HepG2 (cell line): Measurements from ENCODE around the gene THOC1. TPM values are rescaled to one million over a fixed set of nuclear protein-coding genes. Genes with fewer than 3 reads are reported as not detected.

ENCODE experiments used
- ATAC-seq: fragments of 200-7000 bp; cut with Tn5 transposase; 3 replicates; pipeline ENCODE4 v1.9.1; 2020; ENCODE audit warnings: mild to moderate bottlenecking, moderate library complexity
- BruUV-seq: library from RNA; stranded (reverse); fragments of 400-500 nt; replicated peaks from 2 replicates; lab custom pipeline; 2021; lab: Mats Ljungman, UMichigan
- CTCF ChIA-PET: fragments of 300-600 bp; formaldehyde crosslinking; extraction: SDS; loops from one replicate; lab custom pipeline; 2021; ENCODE audit warnings: low total read pairs, inconsistent platforms, low intra/inter-chr PET ratio; lab: Yijun Ruan, JAX
- POLR2A ChIA-PET: fragments of 350-600 bp; sonication (Branson Sonifier 250); formaldehyde crosslinking; loops from one replicate; lab custom pipeline; 2020; ENCODE audit warnings: antibody characterized with exemption, inconsistent platforms; lab: Yijun Ruan, JAX
- DNase-seq: peaks from one replicate; pipeline ENCODE4 v3.0.0-alpha.2; 2015; ENCODE audit warnings: low spot score
- FAIRE-seq: peaks from 3 replicates; lab custom pipeline; 2011; peaks lifted over from hg19 to GRCh38; lab: Jason Lieb, UNC
- H2AFZ ChIP-seq: one replicate; pipeline ENCODE4 v1.6.1; 2011; ENCODE audit warnings: low read length, inconsistent platforms
- H3K27ac ChIP-seq: fragments of 300-600 bp; 3 replicates; pipeline ENCODE4 v1.8.0; 2011; ENCODE audit warnings: mixed run types, mild to moderate bottlenecking, mixed read lengths, low read length, inconsistent platforms; ENCODE audit not compliant: insufficient read depth; ENCODE audit errors: extremely low read length
- H3K27me3 ChIP-seq, 2 experiments: fragments of 200-600 bp in 1 of 2; 2 replicates in 1 of 2; 3 replicates in 1 of 2; pipeline versions ENCODE4 v1.6.0 to v1.8.0; 2011; ENCODE audit warnings: low read length in 2 of 2, mild to moderate bottlenecking in 2 of 2, moderate library complexity in 2 of 2, inconsistent platforms in 1 of 2; ENCODE audit not compliant: insufficient read depth in 2 of 2, control insufficient read depth in 1 of 2
- H3K36me3 ChIP-seq, 2 experiments: fragments of 200-600 bp in 1 of 2; replicated peaks in 1 of 2; 2 replicates in 1 of 2; 3 replicates in 1 of 2; pipeline versions ENCODE4 v1.5.1 to v1.8.0; 2011; ENCODE audit warnings: low read length in 2 of 2, inconsistent platforms in 1 of 2; ENCODE audit not compliant: insufficient read depth in 2 of 2, control insufficient read depth in 1 of 2
- H3K4me1 ChIP-seq: 2 replicates; pipeline ENCODE4 v1.5.1; 2012; ENCODE audit warnings: low read length, inconsistent platforms; ENCODE audit not compliant: insufficient read depth
- H3K4me2 ChIP-seq: 2 replicates; pipeline ENCODE4 v1.6.0; 2011; ENCODE audit warnings: low read depth, low read length, inconsistent platforms
- H3K4me3 ChIP-seq, 3 experiments: fragments of 200-600 bp in 1 of 3; sonication (generic), shearing (Covaris generic) in 1 of 3; replicated peaks in 1 of 3; 2 replicates each; pipeline ENCODE4 v1.5.1; 2011 to 2016; ENCODE audit warnings: low read length in 3 of 3, inconsistent platforms in 2 of 3, low read depth in 2 of 3, mild to moderate bottlenecking in 2 of 3, control low read depth in 1 of 3, mixed read lengths in 1 of 3; ENCODE audit not compliant: insufficient read depth in 1 of 3
- H3K79me2 ChIP-seq: one replicate; pipeline ENCODE4 v1.6.1; 2011; ENCODE audit warnings: low read length, inconsistent platforms; ENCODE audit not compliant: insufficient read depth
- H3K9ac ChIP-seq: 2 replicates; pipeline ENCODE4 v1.6.0; 2011; ENCODE audit warnings: mild to moderate bottlenecking, low read depth, low read length, inconsistent platforms; ENCODE audit not compliant: insufficient read depth
- H3K9me3 ChIP-seq: 2 replicates; pipeline ENCODE4 v1.5.1; 2012; ENCODE audit warnings: mild to moderate bottlenecking, low read length
- H4K20me1 ChIP-seq: 2 replicates; pipeline ENCODE4 v1.6.0; 2011; ENCODE audit warnings: inconsistent platforms, mild to moderate bottlenecking, low read length, moderate library complexity; ENCODE audit not compliant: insufficient read depth
- CREB1 ChIP-seq, 2 experiments: fragments of 450-650 bp in 1 of 2; IDR thresholded peaks; 2 replicates each; pipeline ENCODE4 v1.6.1; 2016 to 2017; ENCODE audit warnings: control low read depth in 1 of 2, mild to moderate bottlenecking in 1 of 2, missing compliant biosample characterization in 1 of 2, missing genetic modification characterization in 1 of 2
- MAZ ChIP-seq, 2 experiments: sonication (generic) in 1 of 2; formaldehyde crosslinking in 1 of 2; IDR thresholded peaks; 2 replicates each; pipeline versions ENCODE4 v1.5.0 to v1.6.1; 2012 to 2020; ENCODE audit warnings: low read depth in 2 of 2, mild to moderate bottlenecking in 2 of 2, borderline replicate concordance in 1 of 2, improper control_type of control experiment in 1 of 2, low read length in 1 of 2, missing genetic modification reagents in 1 of 2, moderate library complexity in 1 of 2
- NCOA1 ChIP-seq: sonication (generic); formaldehyde crosslinking; IDR thresholded peaks from 2 replicates; pipeline ENCODE4 v1.9.0; 2021; ENCODE audit warnings: missing genetic modification reagents
- NR2C2 ChIP-seq: sonication (generic); formaldehyde crosslinking; IDR thresholded peaks from 2 replicates; pipeline ENCODE4 v1.4.0; 2020; ENCODE audit warnings: missing genetic modification reagents, mild to moderate bottlenecking, moderate library complexity, borderline replicate concordance
- NR2F6 ChIP-seq, 2 experiments: IDR thresholded peaks; 2 replicates each; pipeline ENCODE4 v1.6.1; 2016; ENCODE audit warnings: antibody characterized with exemption in 1 of 2, mild to moderate bottlenecking in 1 of 2
- ONECUT2 ChIP-seq: sonication (generic); formaldehyde crosslinking; IDR thresholded peaks from 2 replicates; pipeline ENCODE4 v1.4.0; 2020; ENCODE audit warnings: missing genetic modification reagents
- ZNF160 ChIP-seq: sonication (generic); formaldehyde crosslinking; IDR thresholded peaks from 2 replicates; pipeline ENCODE4 v1.8.0; 2022; ENCODE audit warnings: mild to moderate bottlenecking, inconsistent platforms, missing genetic modification reagents
- ZSCAN9 ChIP-seq: IDR thresholded peaks from 2 replicates; pipeline ENCODE4 v1.6.1; 2016; ENCODE audit warnings: borderline replicate concordance
- WGBS: methylation state at CpG from one replicate; pipeline ENCODE4 v1.1.6; 2017; ENCODE audit warnings: low lambda C conversion rate; 5-methylcytosine and 5-hydroxymethylcytosine counted together
- in situ Hi-C: cut with HindIII; loops from 2 replicates; pipeline ENCODE4 v1.10.0; 2017; ENCODE audit warnings: low pct_unique_long_range_greater_than_20kb; ENCODE audit not compliant: extremely low pct_ligation_motif_present
- intact Hi-C: fragments of 100-400 bp; cut with micrococcal nuclease; formaldehyde crosslinking; loops from one replicate; pipeline ENCODE4 v1.10.0; 2022; ENCODE audit not compliant: unreplicated experiment
- polyA plus RNA-seq, 8 experiments: library from polyadenylated mRNA; depleted of rRNA in 3 of 8; stranded (reverse) in 7 of 8; unstranded in 1 of 8; fragments of >200 nt; fragmentation: Illumina TruSeq in 4 of 8; extraction: Trizol in 4 of 8; gene quantifications; 2 replicates each; pipeline versions ENCODE4 v1.2.1 to v1.2.3, GENCODE V29; 2011 to 2016; ENCODE audit warnings: low read depth in 4 of 8, missing spikeins in 1 of 8, mixed read lengths in 1 of 8; ENCODE audit not compliant: insufficient read depth in 1 of 8
- total RNA-seq, 5 experiments: library from RNA; depleted of rRNA; stranded (reverse); fragments of >200 nt; fragmentation: Illumina TruSeq; extraction: Trizol; gene quantifications; 2 replicates each; pipeline ENCODE4 v1.2.3, GENCODE V29; 2016; ENCODE audit warnings: low read depth in 1 of 5
- TF ChIP-seq, protein P1 (sequence below): sonication (generic); formaldehyde crosslinking; IDR thresholded peaks from 2 replicates; pipeline ENCODE4 v1.4.0; 2020; ENCODE audit warnings: missing genetic modification reagents, borderline replicate concordance

THOC1 gene
- total and polyA plus RNA-seq, 2 of the 13 experiments (the other 11 are each of a cell fraction or from before 2014, with no cell fraction given), result 40.6 to 56.7 TPM

DNA sequence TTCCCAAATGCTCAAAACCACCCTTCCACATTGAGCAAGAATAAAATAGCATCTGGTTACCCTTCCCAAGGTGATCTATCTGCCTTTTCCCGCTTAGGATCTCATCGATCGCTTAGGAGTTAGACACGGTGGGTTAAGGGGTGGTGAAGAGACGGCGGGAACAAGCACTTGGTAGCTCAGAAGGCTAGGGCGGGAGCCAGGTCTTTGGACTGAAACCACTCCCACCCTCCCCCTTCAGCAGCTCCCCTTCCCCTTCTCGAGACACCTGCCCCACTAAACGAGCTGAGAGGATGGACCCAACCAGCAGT lies 513 bp downstream of the THOC1 start:
- Histone ChIP-seq H3K4me3 (peak overlapping the region; percentile 89 to 100 (median 97)), H3K9ac (peak overlapping the region; percentile 97), H3K4me2 (peak overlapping the region; percentile 84), H3K4me1 (peaks cover 33% of the 10 kb centered on the region), H3K27ac (peak overlapping the region; percentile 93), H4K20me1 (no peaks in the 10 kb centered on the region), H2AFZ (no peak overlapping the region), H3K9me3 (no peaks in the 10 kb centered on the region), H3K36me3 (peaks cover 0 to 18% of the 10 kb centered on the region in 2 experiments; a peak in 4 of 5 replicates), H3K79me2 (peaks cover 36% of the 10 kb centered on the region), H3K27me3 (no peaks in the 10 kb centered on the region; a peak in 1 of 5 replicates)
- in situ Hi-C loops (no loop called here), intact Hi-C loops (loop anchor here (5.0 kb wide), 1 partner anchor 210 kb away; no protein-coding TSS in a partner anchor)
- ChIA-PET CTCF (no interaction called here), POLR2A (interaction anchor here (1.0 to 1.8 kb wide), 7 partner anchors 9 to 391 kb away, joined by 3 to 6 read pairs (median 4); partner anchors contain the start of gene USP14)
- DNase-seq (no peak), ATAC-seq (peak; percentile 59; the same call in 1 of the 3 replicates), FAIRE-seq (no peak)
- BruUV-seq, result no TSS peak
- WGBS, result 1% methylated on average over 9 of the region's 9 CpGs
- TF ChIP-seq NCOA1 (peak; percentile 60; the same call in 1 of the 2 replicates), MAZ (IDR thresholded peaks at IDR 0.05; ENCODE audit: borderline replicate concordance, low read depth, low read length) (no peak), MAZ (CRISPR knock-in tag; IDR thresholded peaks at IDR 0.05; ENCODE audit: low read depth) (no peak), ZNF160 (CRISPR knock-in tag) (no peak), ZSCAN9 (CRISPR knock-in tag) (no peak), NR2F6 (IDR thresholded peaks at IDR 0.05) (no peak), NR2F6 (CRISPR knock-in tag; IDR thresholded peaks at IDR 0.05) (no peak), NR2C2 (no peak), CREB1 (IDR thresholded peaks at IDR 0.05) (no peak), CREB1 (CRISPR knock-in tag; IDR thresholded peaks at IDR 0.05) (no peak), ONECUT2 (CRISPR knock-in tag) (peak; percentile 69; the same call in 1 of the 2 replicates)
- TF ChIP-seq, protein P1, sequence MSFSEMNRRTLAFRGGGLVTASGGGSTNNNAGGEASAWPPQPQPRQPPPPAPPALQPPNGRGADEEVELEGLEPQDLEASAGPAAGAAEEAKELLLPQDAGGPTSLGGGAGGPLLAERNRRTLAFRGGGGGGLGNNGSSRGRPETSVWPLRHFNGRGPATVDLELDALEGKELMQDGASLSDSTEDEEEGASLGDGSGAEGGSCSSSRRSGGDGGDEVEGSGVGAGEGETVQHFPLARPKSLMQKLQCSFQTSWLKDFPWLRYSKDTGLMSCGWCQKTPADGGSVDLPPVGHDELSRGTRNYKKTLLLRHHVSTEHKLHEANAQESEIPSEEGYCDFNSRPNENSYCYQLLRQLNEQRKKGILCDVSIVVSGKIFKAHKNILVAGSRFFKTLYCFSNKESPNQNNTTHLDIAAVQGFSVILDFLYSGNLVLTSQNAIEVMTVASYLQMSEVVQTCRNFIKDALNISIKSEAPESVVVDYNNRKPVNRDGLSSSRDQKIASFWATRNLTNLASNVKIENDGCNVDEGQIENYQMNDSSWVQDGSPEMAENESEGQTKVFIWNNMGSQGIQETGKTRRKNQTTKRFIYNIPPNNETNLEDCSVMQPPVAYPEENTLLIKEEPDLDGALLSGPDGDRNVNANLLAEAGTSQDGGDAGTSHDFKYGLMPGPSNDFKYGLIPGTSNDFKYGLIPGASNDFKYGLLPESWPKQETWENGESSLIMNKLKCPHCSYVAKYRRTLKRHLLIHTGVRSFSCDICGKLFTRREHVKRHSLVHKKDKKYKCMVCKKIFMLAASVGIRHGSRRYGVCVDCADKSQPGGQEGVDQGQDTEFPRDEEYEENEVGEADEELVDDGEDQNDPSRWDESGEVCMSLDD (CRISPR knock-in tag), result 0 out of 2 replicates have a peak, but pooled peaks have one; percentile 9
